KG1 (cell line): ENCODE results near the gene KRTAP5-2.

Experiments used
- DNase-seq: peaks from one replicate; lab custom pipeline; 2025; lab: John Stamatoyannopoulos, UW

KRTAP5-2 gene

DNA sequence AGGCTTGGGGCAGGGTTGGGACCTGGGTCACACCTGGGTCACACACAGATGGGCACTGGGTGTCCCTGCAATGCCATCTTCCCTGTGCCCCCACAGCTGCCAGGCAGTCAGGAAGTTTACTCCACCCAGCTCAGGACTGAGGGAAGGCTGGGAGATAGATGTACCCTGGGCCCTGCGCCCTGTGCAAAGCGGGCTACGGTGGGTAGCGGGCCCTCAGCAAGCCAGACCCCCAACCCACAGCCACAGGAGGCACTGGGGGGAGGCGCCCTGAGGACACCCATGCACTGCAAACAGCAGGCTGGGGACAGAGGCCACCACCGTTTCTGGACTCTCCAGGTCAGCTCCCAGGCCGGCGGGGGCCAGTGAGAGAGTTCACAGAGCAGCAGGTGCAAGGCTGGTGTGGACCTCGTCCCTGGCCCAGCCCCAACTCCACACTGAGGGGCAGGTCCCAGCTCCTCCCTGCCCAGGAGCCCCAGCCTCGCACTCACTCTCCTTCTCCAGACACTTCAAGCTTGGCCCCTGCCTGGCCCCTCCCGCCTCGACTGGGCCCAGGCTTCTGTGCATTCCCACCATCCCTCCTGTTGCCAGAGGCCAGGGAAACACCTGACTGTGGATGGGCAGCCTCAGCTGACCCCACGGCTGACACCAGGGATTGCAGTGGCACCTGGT, 30.9 kb downstream of the KRTAP5-2 start:
- no peak for DNase-seq

DNA sequence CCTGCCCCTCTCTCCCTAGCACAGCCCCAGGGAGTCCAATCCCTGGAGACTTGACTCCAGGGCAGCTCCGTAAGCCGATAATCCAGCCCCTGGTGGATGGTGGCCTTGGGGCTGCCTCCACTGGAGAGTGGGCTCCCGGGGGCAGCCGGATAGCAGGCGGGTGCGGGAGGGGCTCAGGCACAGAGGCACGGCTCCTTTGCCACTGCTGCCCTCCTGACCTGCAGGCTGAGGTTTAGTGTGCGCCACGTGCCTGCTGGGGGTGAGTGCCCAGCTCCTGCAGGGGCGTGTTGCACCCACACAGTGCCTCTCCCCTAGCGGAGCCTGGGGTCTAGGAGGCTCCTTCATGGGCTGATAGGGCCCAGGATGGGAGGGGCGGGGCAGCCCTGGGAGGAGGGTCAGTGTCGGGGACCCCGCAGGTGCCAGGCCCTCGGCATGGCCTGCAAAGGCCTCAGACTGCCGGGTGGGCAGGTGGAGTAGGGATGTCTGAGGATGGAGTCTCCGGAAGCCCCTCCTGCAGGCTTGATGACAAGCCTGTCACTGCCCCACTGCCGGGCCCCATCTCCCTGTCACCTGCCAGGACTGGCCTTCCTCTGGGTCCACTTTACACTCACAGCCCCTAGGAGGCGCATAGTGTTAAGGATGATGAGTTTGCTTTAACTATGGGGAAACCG, 31.6 kb downstream of the KRTAP5-2 start:
- DNase-seq: no peak

DNA sequence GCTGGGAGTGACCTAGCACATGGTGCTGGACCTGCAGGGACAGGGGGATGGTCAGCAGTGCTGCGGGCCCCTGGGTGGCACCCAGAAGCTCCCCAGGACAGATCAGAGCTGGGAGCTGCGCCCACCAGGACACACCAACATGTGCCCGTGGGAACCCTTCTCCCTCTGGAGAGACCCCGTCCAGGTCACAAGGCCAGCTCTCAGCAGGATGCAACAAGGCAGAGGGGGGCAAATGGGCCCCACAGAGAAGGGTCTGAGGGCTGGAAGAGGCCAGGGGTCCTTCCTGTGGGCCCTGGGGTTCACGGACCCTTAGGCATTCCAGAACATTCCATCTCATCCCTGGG, 32.2 kb downstream of the KRTAP5-2 start:
- DNase-seq: no peak

DNA sequence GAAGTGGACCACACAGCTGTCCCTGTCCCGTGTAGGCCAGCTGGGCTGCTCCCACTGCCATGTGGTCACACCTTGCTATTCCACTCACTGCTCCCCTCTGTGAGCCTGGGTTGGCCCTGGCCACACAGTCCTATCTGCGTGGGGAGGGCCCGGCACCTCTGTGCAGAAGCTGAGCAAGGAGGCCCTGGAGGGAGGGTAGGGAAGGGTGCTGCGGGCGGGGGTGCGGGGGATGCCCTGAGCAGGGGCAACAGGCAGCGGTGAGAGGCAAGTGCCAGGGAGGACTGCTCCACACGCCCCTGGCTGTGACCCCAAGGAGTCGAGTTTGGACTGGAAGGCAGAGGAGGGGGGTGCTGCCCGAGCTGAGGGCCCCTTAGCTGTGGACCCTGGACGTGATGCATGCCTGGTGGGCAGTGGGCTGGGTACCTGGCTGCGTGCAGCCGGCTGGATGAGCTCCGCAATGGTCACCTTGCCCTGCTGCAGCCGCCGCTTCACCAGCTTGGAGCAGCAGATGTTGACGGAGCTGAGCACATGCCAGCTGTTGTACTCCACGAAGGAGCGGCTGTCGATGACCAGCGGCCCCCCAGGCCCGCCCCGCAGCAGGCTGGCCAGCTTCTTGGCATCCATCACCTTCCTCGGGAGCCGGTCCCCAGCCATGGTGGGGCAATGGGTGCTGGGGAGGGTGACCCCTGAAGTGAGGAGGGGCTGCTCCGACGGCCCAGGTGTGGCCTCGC, 32.8 kb downstream of the KRTAP5-2 start:
- DNase-seq: no peak

DNA sequence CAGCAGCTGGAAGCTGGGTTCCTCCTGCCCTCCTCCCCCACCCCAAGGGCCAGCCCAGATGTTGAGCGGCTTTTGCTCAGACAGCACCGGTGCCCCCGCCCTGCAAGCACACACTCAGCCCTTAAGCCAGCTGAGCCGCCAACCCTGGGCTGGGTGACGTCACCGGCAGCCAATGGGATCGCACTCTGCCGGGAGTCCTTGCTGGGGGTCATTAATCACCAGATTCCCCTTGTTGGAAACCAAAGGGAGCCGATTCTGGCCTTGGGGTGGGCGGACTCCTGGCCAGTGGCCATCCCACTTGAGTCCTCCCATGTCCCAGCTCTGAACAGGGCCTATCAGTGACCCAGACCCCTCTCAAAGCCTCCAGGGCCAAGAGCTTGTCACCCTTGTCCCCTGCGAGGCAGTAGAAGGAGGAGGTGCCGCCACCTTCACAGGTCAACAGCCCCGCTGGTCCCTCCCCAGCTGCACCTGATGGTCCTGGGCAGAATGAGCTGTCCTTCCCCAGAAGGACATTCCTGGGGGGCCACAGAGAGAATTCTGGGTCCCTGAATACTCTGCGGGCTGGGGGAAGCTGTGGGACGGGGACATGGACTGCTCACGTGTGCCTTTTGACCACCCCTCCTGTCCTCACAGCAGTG, 33.4 kb downstream of the KRTAP5-2 start:
- DNase-seq: no peak

DNA sequence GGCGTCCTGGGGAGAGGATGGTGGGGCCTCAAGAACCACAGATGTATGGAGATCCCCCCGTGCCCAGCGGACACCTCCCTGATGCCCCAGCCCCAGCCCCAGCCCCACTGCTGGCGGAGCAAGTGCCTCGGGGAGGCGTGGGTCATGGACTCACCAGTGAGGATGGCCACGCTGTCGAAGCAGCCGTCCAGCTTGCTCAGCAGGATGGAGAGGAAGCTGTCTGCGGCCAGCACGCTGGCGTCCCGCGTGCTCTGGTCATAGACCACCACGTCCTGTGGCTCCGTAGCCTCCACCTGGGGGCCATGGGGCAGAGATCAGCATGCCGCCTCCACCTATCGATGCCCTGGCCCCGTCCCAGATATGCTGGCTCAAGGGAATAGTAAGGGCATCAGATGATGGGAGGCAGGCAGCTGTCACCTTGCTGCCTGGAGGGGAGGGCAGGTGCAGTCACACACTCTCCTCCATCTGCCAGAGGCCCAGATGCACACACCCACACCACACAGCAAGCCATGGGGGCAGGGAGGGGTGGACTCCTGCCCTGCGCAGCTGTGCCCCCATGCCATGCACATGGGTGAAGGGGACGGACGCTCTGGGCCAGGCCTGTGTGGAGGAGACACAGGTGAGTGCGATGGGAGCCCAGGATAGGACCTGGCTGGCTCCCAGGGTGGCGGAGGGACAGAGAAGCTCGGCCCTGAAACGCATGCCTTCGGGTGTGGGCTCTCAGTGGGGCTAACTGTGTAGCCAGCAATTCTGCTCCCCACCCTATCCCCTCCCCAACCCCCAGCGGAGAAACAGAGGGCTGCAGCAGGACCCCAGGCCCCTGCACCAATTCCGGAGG, 34.2 kb downstream of the KRTAP5-2 start:
- DNase-seq: no peak

DNA sequence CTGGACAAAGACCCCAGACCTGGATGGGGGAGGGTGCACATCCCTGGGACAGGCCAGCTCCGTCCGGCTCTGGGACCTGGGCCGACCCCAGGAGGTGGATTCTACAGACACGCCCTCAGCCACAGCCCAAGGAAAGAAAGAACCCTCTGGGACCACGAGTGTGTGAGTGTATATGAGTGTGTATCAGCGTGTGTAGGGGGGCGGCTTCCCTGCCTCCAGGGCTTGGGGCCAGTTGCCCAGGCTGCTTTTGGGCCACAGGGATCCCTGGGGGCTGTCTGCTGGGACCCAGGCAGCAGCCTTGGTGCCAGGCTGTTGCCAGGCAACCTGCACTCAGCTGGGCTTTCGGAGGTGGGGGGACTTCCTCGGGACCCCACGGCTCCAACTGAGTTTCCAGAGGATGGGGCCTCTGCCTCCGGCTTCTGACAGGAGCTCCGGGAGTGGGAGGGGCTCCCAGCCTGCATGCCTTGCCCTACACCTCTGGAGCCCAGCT, 34.9 kb downstream of the KRTAP5-2 start:
- no peak for DNase-seq

DNA sequence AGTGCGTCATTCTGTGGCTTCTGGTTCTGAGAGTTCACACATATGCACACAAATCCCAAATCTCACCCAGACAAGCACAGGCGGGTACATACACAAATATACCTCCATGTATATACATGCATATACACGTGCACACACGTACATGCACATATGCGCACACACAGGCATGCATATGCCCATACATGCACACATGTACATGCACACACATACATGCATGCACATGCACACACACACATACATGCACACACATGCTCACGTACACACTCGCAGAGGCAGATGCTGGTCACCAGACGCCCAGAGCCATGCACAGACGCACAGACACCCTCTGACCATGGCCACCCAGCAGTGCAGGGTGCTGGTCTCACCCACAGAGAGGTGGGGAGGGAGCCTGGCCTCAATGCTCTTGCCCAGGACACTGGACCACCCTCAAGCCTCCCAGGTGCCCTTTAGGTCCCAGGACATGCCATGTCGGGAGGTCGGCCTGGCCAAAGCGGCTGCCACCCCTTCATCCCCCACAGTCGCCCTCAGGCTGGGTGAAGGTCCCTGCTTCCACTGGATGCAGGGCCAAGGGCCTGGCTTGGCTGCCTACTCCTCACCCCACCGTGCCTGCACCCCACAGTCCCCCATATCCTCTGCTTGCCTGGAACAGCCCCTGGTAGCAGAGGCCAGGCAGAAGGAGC, 35.5 kb downstream of the KRTAP5-2 start:
- no peak for DNase-seq

DNA sequence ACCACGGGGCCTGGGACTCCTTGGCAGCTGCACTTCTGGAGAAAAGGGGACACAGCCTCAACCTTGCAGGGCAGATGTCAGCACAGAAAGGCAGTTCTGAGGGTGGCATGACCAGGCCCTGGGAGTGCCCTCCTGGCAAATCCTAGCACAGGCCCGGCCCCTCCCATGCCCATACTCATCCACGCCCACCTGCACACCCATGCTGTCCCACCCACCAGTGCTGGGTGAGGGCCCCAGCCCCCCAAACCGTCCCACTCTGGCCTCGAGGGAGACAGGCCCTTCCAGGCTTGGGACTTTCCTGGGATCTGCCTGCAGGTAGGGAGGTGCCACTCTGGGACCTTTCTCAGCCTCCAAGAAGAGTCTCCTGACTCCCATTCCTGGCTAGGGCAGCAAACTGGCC, 36.1 kb downstream of the KRTAP5-2 start:
- no peak for DNase-seq

DNA sequence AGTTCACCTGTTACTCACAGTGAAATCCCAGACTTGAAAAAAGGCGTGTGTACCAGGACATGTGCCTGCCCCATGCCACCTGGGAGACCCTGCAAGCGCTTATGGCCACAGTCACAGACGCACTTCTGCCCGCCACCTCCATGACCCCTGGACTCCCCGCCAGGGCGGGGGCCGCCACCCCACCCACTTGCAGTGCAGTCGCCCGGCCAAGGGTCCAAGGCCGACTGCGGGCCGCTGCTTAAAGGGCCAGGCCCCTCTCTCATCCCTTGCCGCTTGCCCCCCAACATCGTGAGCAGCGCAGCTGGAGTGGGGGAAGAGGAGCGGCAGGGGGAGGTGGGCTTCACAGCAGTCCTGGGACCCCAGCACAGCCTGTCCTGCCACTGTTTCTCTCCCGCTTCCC, 36.8 kb downstream of the KRTAP5-2 start:
- no peak for DNase-seq

DNA sequence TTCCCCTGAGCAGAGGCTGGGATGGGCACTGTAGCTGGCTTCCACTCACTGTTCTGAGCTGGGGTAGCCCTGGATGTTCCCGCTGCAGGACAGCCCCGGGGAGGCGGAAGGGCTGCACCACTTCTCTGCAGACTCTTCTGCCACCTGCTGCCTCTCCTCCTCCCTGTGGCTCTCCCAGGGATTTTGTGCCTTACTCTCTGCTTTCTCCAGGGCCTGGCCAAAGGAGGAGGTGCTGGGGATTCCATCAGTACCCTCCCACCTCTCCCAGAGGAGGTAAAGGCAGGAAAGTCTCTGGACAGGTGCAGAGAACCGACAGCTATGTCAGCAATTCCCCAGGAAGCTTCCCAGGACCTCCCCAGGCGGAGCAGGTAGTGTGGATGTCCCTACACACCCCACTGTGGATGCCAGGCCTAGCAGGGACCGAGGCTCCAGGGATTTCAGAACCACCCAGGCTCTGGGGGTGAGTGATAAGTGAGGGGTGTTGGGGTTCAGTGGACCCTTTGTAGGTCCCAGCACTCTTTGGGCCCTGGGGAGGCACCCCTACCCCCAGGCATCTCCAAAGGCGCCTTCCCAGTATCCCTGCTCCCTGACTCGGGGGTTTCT, 37.3 kb downstream of the KRTAP5-2 start:
- DNase-seq: no peak

DNA sequence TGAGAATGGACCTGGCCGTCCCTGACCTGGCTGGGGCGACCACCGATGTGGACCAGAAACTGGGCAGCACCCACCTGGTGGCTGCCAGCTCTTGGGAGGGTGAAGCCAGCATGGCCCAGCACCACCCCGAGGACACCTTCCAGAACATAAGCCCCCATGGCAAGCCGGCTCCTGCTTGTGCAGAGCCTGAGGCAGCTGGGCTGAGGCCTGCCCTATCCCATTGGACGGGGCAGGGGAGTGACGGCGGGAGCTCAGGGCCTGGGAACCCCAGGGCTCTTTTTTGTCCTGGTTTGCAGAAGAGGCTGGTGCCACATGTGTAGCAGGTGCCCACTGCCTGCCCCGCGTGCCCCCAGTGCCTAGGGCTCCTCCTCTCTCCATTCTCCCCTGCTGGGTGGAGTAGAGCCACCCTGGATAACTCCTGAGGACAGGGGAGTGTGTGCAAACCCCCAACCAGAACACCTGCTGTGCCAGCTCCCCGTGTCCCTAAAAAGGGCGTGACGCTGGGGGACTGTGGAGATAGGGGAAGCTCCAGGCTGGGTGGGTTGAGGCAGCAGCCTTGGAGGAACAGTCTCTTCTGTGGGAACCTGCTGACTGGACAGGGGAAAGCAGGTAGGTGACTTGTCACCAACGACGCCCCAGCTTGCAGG, 38.0 kb downstream of the KRTAP5-2 start:
- no peak for DNase-seq

DNA sequence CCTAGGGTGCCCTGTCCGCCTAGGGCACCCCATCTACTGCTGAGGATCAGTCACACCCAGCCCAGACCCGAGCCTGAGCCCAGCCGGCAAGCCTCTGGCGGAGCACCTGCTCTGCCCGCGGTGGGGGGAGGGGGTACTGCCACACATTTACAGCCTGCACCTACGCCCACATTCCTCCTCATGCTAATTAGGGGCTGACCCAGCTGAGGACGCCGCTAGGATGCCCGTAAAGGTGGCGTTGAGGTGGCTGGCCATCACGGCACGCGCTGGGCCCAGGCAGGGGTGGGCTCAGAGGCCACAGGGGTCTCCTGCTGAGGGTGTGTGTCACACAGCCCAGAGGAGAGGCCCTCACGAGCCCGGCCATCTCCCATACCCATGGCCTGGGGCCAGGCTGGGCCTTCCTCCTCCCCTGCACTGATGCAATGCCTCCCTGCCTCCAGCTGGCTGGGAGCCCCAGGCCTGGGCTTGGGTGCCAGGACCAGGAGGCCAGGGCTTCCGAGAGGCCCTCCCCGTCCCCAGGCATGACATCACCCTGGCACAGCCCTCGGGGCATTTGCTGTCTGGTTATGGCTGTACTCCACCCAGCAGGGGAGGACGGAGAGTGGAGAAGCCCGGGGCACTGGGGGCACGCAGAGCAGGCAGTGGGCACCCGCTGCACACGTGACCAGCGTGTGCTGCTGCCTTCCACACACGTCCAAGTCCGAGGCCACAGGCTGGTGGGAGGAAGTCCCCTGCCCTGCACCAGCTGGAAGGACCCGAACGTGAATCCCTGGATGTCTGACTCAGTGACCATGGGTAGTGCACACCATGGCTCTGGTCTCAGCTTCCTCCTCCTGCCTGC, 38.8 kb downstream of the KRTAP5-2 start:
- DNase-seq: no peak

DNA sequence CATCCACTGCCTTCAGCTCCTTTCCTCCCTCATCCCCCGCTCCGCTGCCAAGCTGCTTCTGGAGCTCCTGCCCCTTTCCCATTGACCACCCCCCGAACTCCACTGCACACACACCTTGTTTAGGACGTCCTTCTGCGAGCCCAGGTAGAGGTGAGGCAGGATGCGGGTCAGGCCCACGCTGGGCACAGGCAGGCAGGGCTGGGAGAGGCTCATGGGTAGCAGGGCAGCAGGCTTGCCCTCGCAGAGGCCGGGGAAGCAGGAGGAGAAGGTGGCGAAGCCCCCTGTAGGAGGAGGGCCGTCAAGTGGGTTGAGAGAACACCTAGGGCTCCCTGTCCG, 39.4 kb downstream of the KRTAP5-2 start:
- DNase-seq: no peak

DNA sequence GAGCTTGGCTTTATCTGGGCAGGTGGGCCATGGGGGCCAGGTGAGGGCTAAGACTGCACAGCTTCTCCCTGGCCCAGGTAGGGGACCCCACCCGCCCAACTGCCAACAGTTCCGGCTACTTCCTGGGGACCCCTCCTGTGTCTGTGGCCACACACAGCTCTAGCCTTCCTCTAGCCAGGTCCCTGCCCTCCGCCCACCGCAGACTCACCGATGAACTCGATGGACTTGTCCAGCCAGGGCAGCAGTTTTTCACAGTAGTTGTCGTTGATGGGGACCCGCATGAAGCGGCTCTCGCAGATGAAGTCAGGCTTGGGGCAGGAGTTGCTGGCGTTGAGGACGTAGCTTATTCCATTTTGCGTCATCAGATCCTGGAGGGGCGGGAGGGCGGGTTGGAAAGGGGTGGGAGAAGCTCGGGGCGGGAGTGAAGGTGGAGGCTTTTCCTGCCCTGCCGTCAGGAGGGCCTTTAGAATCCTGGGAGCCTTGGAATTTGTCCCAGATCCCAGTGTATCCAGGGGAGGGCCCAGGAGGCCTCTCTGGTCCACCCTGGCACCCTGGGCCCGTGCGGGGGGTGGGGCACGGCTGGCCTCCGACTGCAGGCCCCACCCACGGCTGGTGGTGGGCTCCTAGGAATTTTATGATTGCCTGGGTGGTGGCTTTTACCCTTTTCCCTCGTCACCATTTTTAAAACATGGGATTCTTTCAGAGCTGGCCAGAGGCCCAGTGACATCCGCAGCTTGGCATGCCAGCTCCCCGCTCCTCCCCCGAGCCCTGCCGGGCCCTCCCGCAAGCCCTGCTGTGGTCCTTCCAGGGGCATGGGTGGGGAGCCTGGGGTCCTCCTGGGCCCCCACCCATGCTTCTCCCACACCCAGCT, 40.0 kb downstream of the KRTAP5-2 start:
- DNase-seq: no peak

DNA sequence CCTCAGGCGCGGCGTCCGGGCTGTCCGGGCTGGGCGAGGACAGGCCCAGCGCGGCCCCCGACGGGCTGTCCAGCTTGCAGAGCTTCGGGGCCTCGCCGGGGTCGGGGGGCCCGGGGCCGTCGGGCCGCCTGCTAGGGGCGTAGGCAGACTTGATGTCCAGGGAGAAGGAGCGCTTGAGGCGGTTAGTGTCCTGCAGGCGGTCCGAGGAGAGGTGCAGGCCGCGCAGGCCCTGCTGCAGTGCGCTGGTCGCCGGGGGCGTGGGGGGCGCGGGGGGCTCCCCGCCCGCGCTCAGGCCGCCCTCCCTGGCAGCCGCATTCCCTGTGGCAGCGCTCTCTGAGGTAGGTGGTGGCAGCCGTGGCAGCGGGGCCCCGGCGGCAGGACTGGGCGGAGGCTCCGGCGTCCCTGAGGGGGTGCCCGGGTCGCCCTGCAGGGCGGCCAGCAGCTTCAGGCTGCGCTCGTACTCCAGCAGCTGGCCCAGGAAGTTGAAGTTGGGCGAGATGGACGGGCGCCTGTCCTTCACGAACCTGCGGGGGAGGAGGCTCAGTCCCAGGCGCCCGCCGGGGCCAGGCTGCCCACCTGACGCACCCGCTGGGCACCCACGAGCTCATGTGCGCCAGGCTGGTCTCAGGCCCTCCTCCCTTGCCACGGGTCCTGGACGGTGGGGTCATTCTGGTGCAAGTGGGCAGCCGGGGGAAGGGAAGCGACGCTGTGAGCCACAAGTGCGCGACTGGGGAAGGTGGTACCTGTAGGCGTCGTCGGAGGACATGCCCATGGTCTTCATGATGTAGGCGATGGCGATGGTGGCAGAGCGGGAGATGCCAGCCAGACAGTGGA, 40.8 kb downstream of the KRTAP5-2 start:
- DNase-seq: no peak

DNA sequence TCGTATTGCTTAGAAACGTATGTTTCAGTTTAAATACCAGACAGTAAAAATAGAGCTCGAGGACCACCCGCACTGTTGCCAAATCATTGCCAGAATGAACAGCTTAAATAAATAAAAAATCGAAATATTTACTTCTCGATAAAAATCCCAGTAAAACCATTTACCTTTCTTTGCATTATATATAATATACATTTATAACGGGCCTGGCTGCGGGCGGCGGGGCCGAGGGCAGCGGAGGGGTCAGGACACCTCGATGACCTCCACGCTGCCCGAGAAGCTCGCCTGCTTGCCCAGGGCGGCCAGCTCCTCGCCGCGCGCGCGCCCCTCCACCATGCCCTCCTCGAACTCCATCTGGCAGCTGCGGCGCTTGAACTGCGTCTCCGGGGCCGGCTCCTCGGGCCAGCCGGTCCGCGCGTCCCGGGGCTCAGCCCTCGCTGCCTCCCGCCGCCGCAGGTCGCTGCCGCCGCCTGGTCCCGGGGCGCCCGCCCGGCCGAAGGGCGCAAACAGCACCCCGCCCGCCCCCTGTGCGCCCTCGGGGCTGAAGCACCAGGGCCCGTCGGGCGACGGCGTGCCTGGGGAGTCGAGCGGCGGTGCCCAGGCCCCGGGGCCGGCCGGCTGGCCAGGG, 41.7 kb downstream of the KRTAP5-2 start:
- DNase-seq: no peak
